OCI-LY3 (cell line): Measurements from ENCODE around the gene NEK10.
A peak's percentile ranks its signal among the peaks of the same experiment; 100 is the strongest.

Experiments
- H2AFZ ChIP-seq: fragments of 200-600, 300-600 bp; shearing (Covaris generic); 2 replicates; pipeline ENCODE4 v1.6.0; 2014; ENCODE audit warnings: antibody characterized with exemption, low read depth, low read length
- H3K27ac ChIP-seq: fragments of 200-600, 300-600 bp; sonication (generic); 2 replicates; pipeline ENCODE4 v1.5.1; 2014; ENCODE audit warnings: mild to moderate bottlenecking, low read length, moderate library complexity, mixed read lengths
- H3K27me3 ChIP-seq: fragments of 200-600, 300-600 bp; sonication (generic); 2 replicates; pipeline ENCODE4 v1.6.1; 2014; ENCODE audit warnings: low read depth, low read length, mixed read lengths
- H3K36me3 ChIP-seq: fragments of 200-600, 300-600 bp; sonication (generic); replicated peaks from 2 replicates; pipeline ENCODE3; 2014; ENCODE audit warnings: low read depth, low read length, mixed read lengths
- H3K4me1 ChIP-seq: fragments of 300-600, 200-600 bp; sonication (generic); 2 replicates; pipeline ENCODE4 v1.6.1; 2014; ENCODE audit warnings: low read length, mixed read lengths
- H3K4me2 ChIP-seq: fragments of 200-600, 300-600 bp; sonication (generic); 2 replicates; pipeline ENCODE4 v1.6.1; 2014; ENCODE audit warnings: low read length, mixed read lengths
- H3K4me3 ChIP-seq: fragments of 300-600, 200-600 bp; sonication (generic); 2 replicates; pipeline ENCODE4 v1.5.1; 2014; ENCODE audit warnings: antibody characterized with exemption, mild to moderate bottlenecking, low read length, moderate library complexity
- H3K79me2 ChIP-seq: fragments of 300-600, 200-600 bp; shearing (Covaris generic); 2 replicates; pipeline ENCODE4 v1.6.1; 2014; ENCODE audit warnings: mild to moderate bottlenecking, low read length, mixed read lengths
- H3K9ac ChIP-seq: fragments of 300-600, 200-600 bp; shearing (Covaris generic); 2 replicates; pipeline ENCODE4 v1.6.0; 2014; ENCODE audit warnings: mild to moderate bottlenecking, low read length, moderate library complexity
- H3K9me3 ChIP-seq: fragments of 200-600, 300-600 bp; shearing (Covaris generic); 2 replicates; pipeline ENCODE4 v1.6.1; 2014; ENCODE audit warnings: low read length, mixed read lengths; ENCODE audit not compliant: insufficient read depth
- H4K20me1 ChIP-seq: fragments of 200-600, 300-600 bp; sonication (generic); 2 replicates; pipeline ENCODE4 v1.6.1; 2016; ENCODE audit warnings: low read length, mixed read lengths; ENCODE audit not compliant: insufficient read depth
- CTCF ChIP-seq: fragments of 200-600, 300-600 bp; sonication (generic); IDR thresholded peaks from 2 replicates; pipeline ENCODE4 v1.5.1; 2014; ENCODE audit warnings: antibody characterized with exemption, low read length, low read depth
- EZH2phosphoT487 ChIP-seq: fragments of 200-600 bp; shearing (Covaris generic); IDR thresholded peaks from 2 replicates; pipeline ENCODE4 v1.6.1; 2018; ENCODE audit warnings: antibody characterized with exemption, mixed run types, low read depth

The NEK10 gene

GRCh38 chr3:27078246-27078913, 290.8 kb downstream of the NEK10 start:
- H3K27ac ChIP-seq: no peak overlapping the region
- H3K4me2 ChIP-seq: no peak overlapping the region
- no peaks in the 10 kb centered on the region for H3K27me3 ChIP-seq
- TF ChIP-seq EZH2phosphoT487 (no peak), CTCF (no peak)
- H3K9ac ChIP-seq: no peak overlapping the region
- no peaks in the 10 kb centered on the region for H4K20me1 ChIP-seq
- H2AFZ ChIP-seq: no peak overlapping the region
- peaks cover 13% of the 10 kb centered on the region for H3K4me1 ChIP-seq
- no peaks in the 10 kb centered on the region for H3K79me2 ChIP-seq
- no peaks in the 10 kb centered on the region for H3K36me3 ChIP-seq
- no peaks in the 10 kb centered on the region for H3K9me3 ChIP-seq
- H3K4me3 ChIP-seq: no peak overlapping the region

- no peak overlapping the region for H3K4me3 ChIP-seq
- H3K27me3 ChIP-seq: no peaks in the 10 kb centered on the region
- H3K4me1 ChIP-seq: peaks cover 13% of the 10 kb centered on the region
- H3K9ac ChIP-seq: no peak overlapping the region
- H3K79me2 ChIP-seq: no peaks in the 10 kb centered on the region
- no peak overlapping the region for H3K27ac ChIP-seq
- H2AFZ ChIP-seq: no peak overlapping the region
- H3K36me3 ChIP-seq: no peaks in the 10 kb centered on the region
- TF ChIP-seq CTCF (no peak), EZH2phosphoT487 (no peak)
- no peaks in the 10 kb centered on the region for H3K9me3 ChIP-seq
- H4K20me1 ChIP-seq: no peaks in the 10 kb centered on the region
- H3K4me2 ChIP-seq: no peak overlapping the region
Measured at GRCh38 chr3:27076815-27077630, 292.2 kb downstream of the NEK10 start.

- Histone ChIP-seq H4K20me1 (no peaks in the 10 kb centered on the region), H3K36me3 (no peaks in the 10 kb centered on the region), H3K4me2 (peak overlapping the region; percentile 10), H2AFZ (no peak overlapping the region), H3K9me3 (no peaks in the 10 kb centered on the region), H3K27me3 (no peaks in the 10 kb centered on the region), H3K9ac (no peak overlapping the region), H3K4me1 (peaks cover 13% of the 10 kb centered on the region), H3K27ac (no peak overlapping the region), H3K79me2 (no peaks in the 10 kb centered on the region), H3K4me3 (no peak overlapping the region)
- TF ChIP-seq EZH2phosphoT487 (no peak), CTCF (no peak)
Measured at GRCh38 chr3:27074914-27075313, 294.3 kb downstream of the NEK10 start.

GRCh38 chr3:27073912-27074311, 295.3 kb downstream of the NEK10 start:
- Histone ChIP-seq H4K20me1 (no peaks in the 10 kb centered on the region), H3K79me2 (no peaks in the 10 kb centered on the region), H3K9me3 (no peaks in the 10 kb centered on the region), H3K4me3 (no peak overlapping the region), H3K4me1 (peaks cover 13% of the 10 kb centered on the region), H3K9ac (no peak overlapping the region), H3K27ac (no peak overlapping the region), H3K27me3 (no peaks in the 10 kb centered on the region), H3K4me2 (no peak overlapping the region), H3K36me3 (no peaks in the 10 kb centered on the region), H2AFZ (no peak overlapping the region)
- no peak for TF ChIP-seq CTCF
- no peak for TF ChIP-seq EZH2phosphoT487
